ENCODE measurements around the gene ITPRIPL2. TPM values are rescaled to one million over a fixed set of nuclear protein-coding genes. Genes with fewer than 3 reads are reported as not detected.

ITPRIPL2 gene
- total RNA-seq, 2 donors from 2014 or later: 56.6 to 66.4 TPM

DNA sequence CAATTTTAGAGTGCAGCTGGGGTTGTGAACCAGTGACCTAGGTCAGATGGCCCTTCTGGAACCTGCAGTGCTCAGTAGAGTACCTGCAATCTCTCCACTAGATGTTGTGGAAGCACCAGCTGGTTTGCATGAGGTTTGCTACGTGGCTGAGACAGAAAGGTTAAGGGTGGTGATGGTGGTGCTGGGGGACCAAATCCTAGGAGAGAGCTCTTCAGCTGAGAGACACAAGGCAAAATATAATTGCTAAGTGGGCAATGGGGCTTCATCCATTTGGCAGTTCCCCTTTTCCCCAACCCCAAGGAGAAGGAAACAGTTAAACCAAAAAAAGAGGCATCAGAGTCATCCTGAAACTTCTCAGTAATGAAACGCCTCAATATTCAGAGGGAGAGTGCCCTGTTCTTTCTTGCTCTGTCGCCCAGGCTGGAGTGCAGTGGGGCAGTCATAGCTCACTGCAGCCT, 13.9 kb downstream of the ITPRIPL2 start:
- intact Hi-C loops (cut with DNase I): no loop called here
- Histone ChIP-seq H3K36me3 (no peaks in the 10 kb centered on the region), H3K9me3 (no peaks in the 10 kb centered on the region), H3K27me3 (replicated peaks; ENCODE audit: insufficient read depth) (no peaks in the 10 kb centered on the region), H3K27ac (no peak overlapping the region), H3K4me3 (no peak overlapping the region), H3K4me1 (replicated peaks) (peaks cover 12% of the 10 kb centered on the region)
- no peak for DNase-seq (ENCODE audit: low spot score)
- 79% methylated on average over 3 of the region's 3 CpGs for WGBS
- TF ChIP-seq POLR2A (IDR thresholded peaks at IDR 0.05) (no peak), POLR2AphosphoS5 (IDR thresholded peaks at IDR 0.05) (no peak)
- TF ChIP-seq, protein P1, sequence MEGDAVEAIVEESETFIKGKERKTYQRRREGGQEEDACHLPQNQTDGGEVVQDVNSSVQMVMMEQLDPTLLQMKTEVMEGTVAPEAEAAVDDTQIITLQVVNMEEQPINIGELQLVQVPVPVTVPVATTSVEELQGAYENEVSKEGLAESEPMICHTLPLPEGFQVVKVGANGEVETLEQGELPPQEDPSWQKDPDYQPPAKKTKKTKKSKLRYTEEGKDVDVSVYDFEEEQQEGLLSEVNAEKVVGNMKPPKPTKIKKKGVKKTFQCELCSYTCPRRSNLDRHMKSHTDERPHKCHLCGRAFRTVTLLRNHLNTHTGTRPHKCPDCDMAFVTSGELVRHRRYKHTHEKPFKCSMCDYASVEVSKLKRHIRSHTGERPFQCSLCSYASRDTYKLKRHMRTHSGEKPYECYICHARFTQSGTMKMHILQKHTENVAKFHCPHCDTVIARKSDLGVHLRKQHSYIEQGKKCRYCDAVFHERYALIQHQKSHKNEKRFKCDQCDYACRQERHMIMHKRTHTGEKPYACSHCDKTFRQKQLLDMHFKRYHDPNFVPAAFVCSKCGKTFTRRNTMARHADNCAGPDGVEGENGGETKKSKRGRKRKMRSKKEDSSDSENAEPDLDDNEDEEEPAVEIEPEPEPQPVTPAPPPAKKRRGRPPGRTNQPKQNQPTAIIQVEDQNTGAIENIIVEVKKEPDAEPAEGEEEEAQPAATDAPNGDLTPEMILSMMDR (IDR thresholded peaks at IDR 0.05): no peak

DNA sequence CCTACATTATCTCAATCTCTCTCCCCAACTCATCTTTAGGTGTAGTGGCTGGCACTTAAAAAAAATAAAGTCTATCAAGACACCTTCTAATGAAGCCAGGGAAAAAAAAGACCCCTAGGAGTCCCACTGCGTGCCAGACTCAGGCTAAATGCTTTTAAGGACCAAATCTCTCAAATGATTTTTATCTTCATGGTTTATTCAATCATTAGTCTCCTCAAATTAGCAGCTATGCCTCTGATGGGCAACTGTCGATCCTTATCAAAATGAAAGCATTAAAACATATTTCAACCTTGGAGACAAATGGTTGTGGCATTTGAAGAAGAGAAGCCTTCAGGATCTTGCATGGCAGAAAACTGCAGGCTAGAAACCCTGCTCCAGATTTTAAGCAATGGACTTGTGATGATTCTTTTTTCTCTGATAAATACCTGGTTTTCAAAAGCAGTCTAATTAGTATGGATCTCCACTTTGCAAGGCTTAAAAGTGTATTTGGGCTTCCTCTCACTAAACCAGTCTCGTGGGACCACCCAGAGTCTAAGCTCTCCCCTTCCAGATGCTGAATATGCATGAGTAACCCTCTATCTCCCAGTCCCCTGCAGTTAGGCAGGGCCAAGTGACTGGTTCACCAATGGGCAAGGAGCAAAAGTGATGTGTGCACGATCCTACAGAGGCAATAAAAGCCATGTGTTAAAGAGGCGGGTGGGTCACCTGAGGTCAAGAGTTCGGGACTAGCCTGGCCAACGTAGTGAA, 14.9 kb downstream of the ITPRIPL2 start:
- WGBS: 77% methylated on average over 7 of the region's 7 CpGs
- Histone ChIP-seq H3K27me3 (replicated peaks; ENCODE audit: insufficient read depth) (no peaks in the 10 kb centered on the region), H3K27ac (no peak overlapping the region), H3K4me1 (replicated peaks) (peaks cover 12% of the 10 kb centered on the region), H3K36me3 (no peaks in the 10 kb centered on the region), H3K9me3 (no peaks in the 10 kb centered on the region), H3K4me3 (no peak overlapping the region)
- TF ChIP-seq POLR2AphosphoS5 (IDR thresholded peaks at IDR 0.05) (no peak), POLR2A (IDR thresholded peaks at IDR 0.05) (no peak)
- TF ChIP-seq, protein P1 (IDR thresholded peaks at IDR 0.05): no peak
- no peak for DNase-seq (ENCODE audit: low spot score)
- intact Hi-C loops (cut with DNase I): no loop called here

DNA sequence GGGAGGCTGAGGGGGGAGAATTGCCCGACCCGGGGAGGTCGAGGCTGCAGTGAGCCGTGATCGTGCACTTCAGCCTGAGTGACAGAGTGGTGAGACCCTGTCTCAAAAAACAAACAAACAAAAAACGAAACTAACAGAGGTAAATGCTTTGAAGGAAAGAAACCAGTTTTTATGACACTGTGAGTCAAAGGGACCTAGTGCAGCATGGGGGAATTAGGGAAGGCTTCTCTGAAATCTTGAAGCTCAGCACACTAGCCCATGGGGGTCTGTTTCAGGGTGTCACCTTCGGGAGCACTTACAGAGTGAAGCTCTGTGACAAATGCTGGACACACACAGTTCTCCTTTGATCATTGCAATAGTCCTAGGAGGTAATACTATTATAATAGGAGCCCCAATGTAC, 16.6 kb downstream of the ITPRIPL2 start:
- H3K9me3 ChIP-seq: no peaks in the 10 kb centered on the region
- H3K4me3 ChIP-seq: no peak overlapping the region
- no peak for TF ChIP-seq POLR2AphosphoS5 (IDR thresholded peaks at IDR 0.05)
- TF ChIP-seq POLR2A (IDR thresholded peaks at IDR 0.05): no peak
- TF ChIP-seq, protein P1 (IDR thresholded peaks at IDR 0.05): no peak
- 67% methylated on average over 7 of the region's 7 CpGs for WGBS
- no peak for DNase-seq (ENCODE audit: low spot score)
- H3K27ac ChIP-seq: peak overlapping the region; percentile 23 to 69
- intact Hi-C loops (cut with DNase I): loop anchor here (10.0 kb wide), 1 partner anchor 46 kb away; no protein-coding TSS in a partner anchor
- H3K27me3 ChIP-seq (replicated peaks; ENCODE audit: insufficient read depth): no peaks in the 10 kb centered on the region
- no peaks in the 10 kb centered on the region for H3K36me3 ChIP-seq
- peaks cover 12% of the 10 kb centered on the region for H3K4me1 ChIP-seq (replicated peaks)

DNA sequence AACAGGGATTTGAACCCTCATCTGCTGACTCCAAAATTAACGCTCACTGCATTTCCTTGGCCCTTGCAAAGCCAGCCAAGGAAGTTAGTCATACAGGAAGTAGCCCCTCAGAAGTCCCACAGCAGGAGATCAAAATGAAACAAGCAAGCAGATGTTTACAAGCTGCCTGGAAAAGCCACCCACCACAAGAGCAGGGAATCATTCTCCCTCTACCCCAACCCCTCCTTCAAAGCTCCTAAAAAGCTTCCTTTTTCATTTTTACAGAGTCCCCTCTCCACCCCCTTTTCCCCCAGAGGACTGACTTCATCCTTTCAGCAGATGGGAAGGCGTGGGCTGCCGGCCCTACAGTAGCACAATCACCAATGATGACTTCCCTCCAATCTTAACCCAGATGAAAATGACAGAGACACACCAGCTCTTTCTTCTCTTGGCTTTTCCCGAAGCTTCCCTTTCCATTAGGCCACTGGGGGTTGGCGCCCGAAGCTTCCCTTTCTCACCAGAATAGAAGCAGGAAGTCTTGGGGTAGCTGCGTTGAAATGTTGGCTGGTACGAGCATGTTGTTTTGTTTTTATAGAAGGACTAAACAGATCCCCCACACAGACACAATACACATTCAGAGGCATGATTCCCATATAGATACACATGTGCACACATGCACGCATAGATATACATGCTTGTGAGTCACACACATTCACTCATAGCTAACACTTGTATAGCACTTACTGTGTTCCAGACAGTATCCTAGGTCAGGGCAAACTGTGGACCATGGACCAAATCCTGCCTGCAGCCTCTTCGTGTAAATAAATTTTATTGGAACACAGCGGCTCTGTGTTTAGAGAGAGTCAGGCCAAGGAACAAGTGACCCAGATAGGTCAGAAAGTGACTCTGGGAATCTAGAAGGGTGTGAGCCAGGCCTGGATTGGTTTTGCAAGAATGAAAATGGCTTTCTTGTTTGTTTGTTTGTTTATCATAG, 17.4 kb downstream of the ITPRIPL2 start:
- H3K36me3 ChIP-seq: no peaks in the 10 kb centered on the region
- DNase-seq (ENCODE audit: low spot score): peak; percentile 31
- intact Hi-C loops (cut with DNase I): loop anchor here (10.0 kb wide), 1 partner anchor 46 kb away; no protein-coding TSS in a partner anchor
- WGBS: 27% methylated on average over 11 of the region's 11 CpGs
- H3K4me3 ChIP-seq: no peak overlapping the region
- H3K9me3 ChIP-seq: no peaks in the 10 kb centered on the region
- H3K4me1 ChIP-seq (replicated peaks): peaks cover 12% of the 10 kb centered on the region
- TF ChIP-seq POLR2AphosphoS5 (IDR thresholded peaks at IDR 0.05) (peak; percentile 54), POLR2A (IDR thresholded peaks at IDR 0.05) (no peak)
- TF ChIP-seq, protein P1 (IDR thresholded peaks at IDR 0.05): no peak
- H3K27ac ChIP-seq: peak overlapping the region; percentile 23 to 69
- no peaks in the 10 kb centered on the region for H3K27me3 ChIP-seq (replicated peaks; ENCODE audit: insufficient read depth)

All from prostate gland (tissue), 2 donors.